ENCODE measurements around the gene TACC2.

DNA sequence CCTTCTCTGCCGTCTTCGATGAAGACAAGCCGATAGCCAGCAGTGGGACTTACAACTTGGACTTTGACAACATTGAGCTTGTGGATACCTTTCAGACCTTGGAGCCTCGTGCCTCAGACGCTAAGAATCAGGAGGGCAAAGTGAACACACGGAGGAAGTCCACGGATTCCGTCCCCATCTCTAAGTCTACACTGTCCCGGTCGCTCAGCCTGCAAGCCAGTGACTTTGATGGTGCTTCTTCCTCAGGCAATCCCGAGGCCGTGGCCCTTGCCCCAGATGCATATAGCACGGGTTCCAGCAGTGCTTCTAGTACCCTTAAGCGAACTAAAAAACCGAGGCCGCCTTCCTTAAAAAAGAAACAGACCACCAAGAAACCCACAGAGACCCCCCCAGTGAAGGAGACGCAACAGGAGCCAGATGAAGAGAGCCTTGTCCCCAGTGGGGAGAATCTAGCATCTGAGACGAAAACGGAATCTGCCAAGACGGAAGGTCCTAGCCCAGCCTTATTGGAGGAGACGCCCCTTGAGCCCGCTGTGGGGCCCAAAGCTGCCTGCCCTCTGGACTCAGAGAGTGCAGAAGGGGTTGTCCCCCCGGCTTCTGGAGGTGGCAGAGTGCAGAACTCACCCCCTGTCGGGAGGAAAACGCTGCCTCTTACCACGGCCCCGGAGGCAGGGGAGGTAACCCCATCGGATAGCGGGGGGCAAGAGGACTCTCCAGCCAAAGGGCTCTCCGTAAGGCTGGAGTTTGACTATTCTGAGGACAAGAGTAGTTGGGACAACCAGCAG is 221.7 kb downstream of the TACC2 start:
- TF ChIP-seq, protein P1, sequence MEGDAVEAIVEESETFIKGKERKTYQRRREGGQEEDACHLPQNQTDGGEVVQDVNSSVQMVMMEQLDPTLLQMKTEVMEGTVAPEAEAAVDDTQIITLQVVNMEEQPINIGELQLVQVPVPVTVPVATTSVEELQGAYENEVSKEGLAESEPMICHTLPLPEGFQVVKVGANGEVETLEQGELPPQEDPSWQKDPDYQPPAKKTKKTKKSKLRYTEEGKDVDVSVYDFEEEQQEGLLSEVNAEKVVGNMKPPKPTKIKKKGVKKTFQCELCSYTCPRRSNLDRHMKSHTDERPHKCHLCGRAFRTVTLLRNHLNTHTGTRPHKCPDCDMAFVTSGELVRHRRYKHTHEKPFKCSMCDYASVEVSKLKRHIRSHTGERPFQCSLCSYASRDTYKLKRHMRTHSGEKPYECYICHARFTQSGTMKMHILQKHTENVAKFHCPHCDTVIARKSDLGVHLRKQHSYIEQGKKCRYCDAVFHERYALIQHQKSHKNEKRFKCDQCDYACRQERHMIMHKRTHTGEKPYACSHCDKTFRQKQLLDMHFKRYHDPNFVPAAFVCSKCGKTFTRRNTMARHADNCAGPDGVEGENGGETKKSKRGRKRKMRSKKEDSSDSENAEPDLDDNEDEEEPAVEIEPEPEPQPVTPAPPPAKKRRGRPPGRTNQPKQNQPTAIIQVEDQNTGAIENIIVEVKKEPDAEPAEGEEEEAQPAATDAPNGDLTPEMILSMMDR (IDR thresholded peaks at IDR 0.05) = no peak
- TF ChIP-seq POLR2A (IDR thresholded peaks at IDR 0.05) = no peak
